Measurements from ENCODE around the gene IFNL3. TPM values are rescaled to one million over a fixed set of nuclear protein-coding genes. Genes with fewer than 3 reads are reported as not detected.

Gene IFNL3
- total RNA-seq, 1 experiment from 2014 or later, result not detected

DNA sequence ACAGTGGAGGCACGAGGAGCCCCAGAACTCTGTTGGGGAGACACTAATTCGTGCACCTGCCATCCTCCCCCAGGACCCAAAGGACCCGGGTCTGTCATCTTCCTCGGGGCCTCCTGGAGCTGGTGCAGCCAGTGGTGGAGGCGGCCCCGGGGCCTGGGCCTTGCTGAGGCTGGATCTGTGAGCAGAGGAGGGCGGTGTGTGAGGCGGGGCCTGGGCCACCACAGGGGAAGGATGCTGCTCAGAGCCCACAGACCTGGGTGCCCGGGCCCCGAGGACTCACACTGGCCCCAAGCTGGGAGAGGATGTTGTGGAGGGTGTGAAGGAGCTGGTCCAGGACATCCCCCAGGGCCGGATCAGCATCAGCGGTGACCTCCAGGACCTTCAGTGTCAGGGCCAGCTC lies 8.3 kb downstream of the IFNL3 start:
- peaks cover 12% of the 10 kb centered on the region for H3K4me1 Mint-ChIP-seq (ENCODE audit: low read depth, unreplicated experiment)
- no TSS peak for BruUV-seq (replicated peaks)
- intact Hi-C loops (cut with micrococcal nuclease; ENCODE audit: unreplicated experiment), result no loop called here
- peaks cover 22% of the 10 kb centered on the region for H3K27me3 Mint-ChIP-seq (ENCODE audit: unreplicated experiment)
- DNase-seq, result no peak
- CTCF ChIA-PET, result interaction anchor here (0.7 kb wide), 2 partner anchors 39 to 724 kb away, joined by 3 to 6 read pairs; no protein-coding TSS in a partner anchor
- TF ChIP-seq CTCF (IDR thresholded peaks at IDR 0.05; ENCODE audit: unreplicated experiment), result no peak
- no peak overlapping the region for H3K27ac Mint-ChIP-seq (ENCODE audit: unreplicated experiment)
- H3K4me3 Mint-ChIP-seq (ENCODE audit: low read depth, unreplicated experiment), result no peak overlapping the region
- no peaks in the 10 kb centered on the region for H3K9me3 Mint-ChIP-seq (ENCODE audit: low read depth, unreplicated experiment)
- H3K36me3 Mint-ChIP-seq (ENCODE audit: insufficient read depth, unreplicated experiment), result peaks cover 7% of the 10 kb centered on the region

DNA sequence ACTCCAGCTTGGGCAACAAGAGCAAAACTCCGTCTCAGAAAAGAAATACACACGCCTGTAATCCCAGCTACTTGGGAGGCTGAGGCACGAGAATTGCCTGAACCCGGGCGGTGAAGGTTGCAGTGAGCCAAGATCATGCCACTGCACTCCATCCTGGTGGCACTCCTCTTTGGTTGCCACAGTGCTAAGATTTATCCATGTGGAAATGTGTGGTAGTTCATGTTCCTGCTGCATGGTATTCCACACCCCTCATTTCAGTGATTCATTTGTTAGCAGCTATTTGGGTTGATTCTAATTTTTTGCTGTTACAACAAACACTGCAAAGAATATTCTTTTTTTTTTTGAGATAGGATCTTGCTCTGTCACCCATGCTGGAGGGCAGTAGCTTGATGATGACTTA lies 12.1 kb downstream of the IFNL3 start:
- Mint-ChIP-seq H3K27me3 (ENCODE audit: unreplicated experiment) (peaks cover 27% of the 10 kb centered on the region), H3K36me3 (ENCODE audit: insufficient read depth, unreplicated experiment) (peaks cover 3% of the 10 kb centered on the region), H3K27ac (ENCODE audit: unreplicated experiment) (no peak overlapping the region), H3K4me3 (ENCODE audit: low read depth, unreplicated experiment) (no peak overlapping the region), H3K9me3 (ENCODE audit: low read depth, unreplicated experiment) (no peaks in the 10 kb centered on the region), H3K4me1 (ENCODE audit: low read depth, unreplicated experiment) (peaks cover 3% of the 10 kb centered on the region)
- CTCF ChIA-PET, result no interaction called here
- intact Hi-C loops (cut with micrococcal nuclease; ENCODE audit: unreplicated experiment), result no loop called here
- DNase-seq, result no peak
- TF ChIP-seq CTCF (IDR thresholded peaks at IDR 0.05; ENCODE audit: unreplicated experiment), result no peak
- no TSS peak for BruUV-seq (replicated peaks)

- no peak overlapping the region for H3K27ac Mint-ChIP-seq (ENCODE audit: unreplicated experiment)
- intact Hi-C loops (cut with micrococcal nuclease; ENCODE audit: unreplicated experiment), result no loop called here
- H3K27me3 Mint-ChIP-seq (ENCODE audit: unreplicated experiment), result peaks cover 46% of the 10 kb centered on the region
- DNase-seq, result no peak
- no TSS peak for BruUV-seq (replicated peaks)
- CTCF ChIA-PET, result no interaction called here
- H3K4me3 Mint-ChIP-seq (ENCODE audit: low read depth, unreplicated experiment), result no peak overlapping the region
- no peaks in the 10 kb centered on the region for H3K36me3 Mint-ChIP-seq (ENCODE audit: insufficient read depth, unreplicated experiment)
- TF ChIP-seq CTCF (IDR thresholded peaks at IDR 0.05; ENCODE audit: unreplicated experiment), result no peak
- H3K4me1 Mint-ChIP-seq (ENCODE audit: low read depth, unreplicated experiment), result no peaks in the 10 kb centered on the region
- no peaks in the 10 kb centered on the region for H3K9me3 Mint-ChIP-seq (ENCODE audit: low read depth, unreplicated experiment)
Observed at GRCh38 chr19:39230096-39230764, 14.6 kb downstream of the IFNL3 start.

DNA sequence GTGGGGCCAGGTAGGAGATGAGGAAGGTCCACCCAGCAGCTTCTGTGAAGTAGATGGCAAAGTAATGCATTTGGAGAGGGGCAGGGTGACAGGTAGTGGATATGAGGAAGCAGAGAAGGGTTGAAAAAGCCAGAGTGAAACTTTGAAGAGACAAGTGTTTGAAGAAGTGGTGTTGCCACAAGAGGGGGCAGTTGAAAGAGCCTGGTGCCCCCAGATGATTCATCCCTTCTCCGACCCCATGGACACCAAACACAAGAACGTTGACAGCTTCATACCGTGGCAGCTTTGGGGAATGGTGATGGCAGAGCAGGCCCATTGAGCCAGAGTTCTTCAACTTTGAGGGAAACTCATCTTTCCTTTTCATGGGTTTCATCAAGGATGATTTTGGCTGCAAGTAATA lies 19.9 kb downstream of the IFNL3 start:
- Mint-ChIP-seq H3K9me3 (ENCODE audit: low read depth, unreplicated experiment) (no peaks in the 10 kb centered on the region), H3K27ac (ENCODE audit: unreplicated experiment) (no peak overlapping the region), H3K4me1 (ENCODE audit: low read depth, unreplicated experiment) (no peaks in the 10 kb centered on the region), H3K36me3 (ENCODE audit: insufficient read depth, unreplicated experiment) (no peaks in the 10 kb centered on the region), H3K4me3 (ENCODE audit: low read depth, unreplicated experiment) (no peak overlapping the region), H3K27me3 (ENCODE audit: unreplicated experiment) (peaks cover 64% of the 10 kb centered on the region)
- no TSS peak for BruUV-seq (replicated peaks)
- DNase-seq, result no peak
- intact Hi-C loops (cut with micrococcal nuclease; ENCODE audit: unreplicated experiment), result no loop called here
- TF ChIP-seq CTCF (IDR thresholded peaks at IDR 0.05; ENCODE audit: unreplicated experiment), result no peak
- CTCF ChIA-PET, result interaction anchor here (0.6 kb wide), 1 partner anchor 190 kb away, joined by 3 read pairs; no protein-coding TSS in a partner anchor
